ENCODE results near the gene SPAG4. TPM values are rescaled to one million over a fixed set of nuclear protein-coding genes. Genes with fewer than 3 reads are reported as not detected.

SPAG4 gene
- total RNA-seq, 1 donor from 2014 or later: 2.3 TPM

DNA sequence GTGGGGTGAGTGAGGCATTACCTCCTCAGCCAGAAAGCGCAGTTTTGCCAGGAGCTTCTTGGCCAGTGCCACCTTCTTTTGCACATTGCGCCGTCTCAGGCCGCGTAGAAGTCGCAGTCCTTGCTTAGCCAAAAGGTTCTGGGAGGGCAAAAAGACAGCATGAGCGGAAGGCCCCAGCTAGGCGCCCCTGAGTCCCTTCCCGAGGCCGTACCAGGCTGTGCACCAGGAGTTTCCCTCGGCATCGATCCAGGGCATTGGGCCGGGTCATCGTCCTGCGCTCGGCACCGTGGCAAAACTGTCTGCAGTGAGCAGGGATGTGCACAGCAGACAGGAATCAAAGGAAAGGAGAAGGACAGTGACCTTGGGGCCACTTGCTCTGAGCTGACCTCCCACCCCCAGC, 20.2 kb upstream of the SPAG4 start:
- Mint-ChIP-seq H3K9me3 (no peaks in the 10 kb centered on the region), H3K27ac (ENCODE audit: unreplicated experiment) (no peak overlapping the region), H3K27me3 (ENCODE audit: low read depth) (peaks cover 45% of the 10 kb centered on the region), H3K36me3 (ENCODE audit: low read depth) (no peaks in the 10 kb centered on the region), H3K4me1 (no peaks in the 10 kb centered on the region), H3K4me3 (no peak overlapping the region)
- TF ChIP-seq, protein P1, sequence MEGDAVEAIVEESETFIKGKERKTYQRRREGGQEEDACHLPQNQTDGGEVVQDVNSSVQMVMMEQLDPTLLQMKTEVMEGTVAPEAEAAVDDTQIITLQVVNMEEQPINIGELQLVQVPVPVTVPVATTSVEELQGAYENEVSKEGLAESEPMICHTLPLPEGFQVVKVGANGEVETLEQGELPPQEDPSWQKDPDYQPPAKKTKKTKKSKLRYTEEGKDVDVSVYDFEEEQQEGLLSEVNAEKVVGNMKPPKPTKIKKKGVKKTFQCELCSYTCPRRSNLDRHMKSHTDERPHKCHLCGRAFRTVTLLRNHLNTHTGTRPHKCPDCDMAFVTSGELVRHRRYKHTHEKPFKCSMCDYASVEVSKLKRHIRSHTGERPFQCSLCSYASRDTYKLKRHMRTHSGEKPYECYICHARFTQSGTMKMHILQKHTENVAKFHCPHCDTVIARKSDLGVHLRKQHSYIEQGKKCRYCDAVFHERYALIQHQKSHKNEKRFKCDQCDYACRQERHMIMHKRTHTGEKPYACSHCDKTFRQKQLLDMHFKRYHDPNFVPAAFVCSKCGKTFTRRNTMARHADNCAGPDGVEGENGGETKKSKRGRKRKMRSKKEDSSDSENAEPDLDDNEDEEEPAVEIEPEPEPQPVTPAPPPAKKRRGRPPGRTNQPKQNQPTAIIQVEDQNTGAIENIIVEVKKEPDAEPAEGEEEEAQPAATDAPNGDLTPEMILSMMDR (conservative IDR thresholded peaks at IDR 0.05): no peak
- DNase-seq (ENCODE audit: low read depth, low spot score): no peak

DNA sequence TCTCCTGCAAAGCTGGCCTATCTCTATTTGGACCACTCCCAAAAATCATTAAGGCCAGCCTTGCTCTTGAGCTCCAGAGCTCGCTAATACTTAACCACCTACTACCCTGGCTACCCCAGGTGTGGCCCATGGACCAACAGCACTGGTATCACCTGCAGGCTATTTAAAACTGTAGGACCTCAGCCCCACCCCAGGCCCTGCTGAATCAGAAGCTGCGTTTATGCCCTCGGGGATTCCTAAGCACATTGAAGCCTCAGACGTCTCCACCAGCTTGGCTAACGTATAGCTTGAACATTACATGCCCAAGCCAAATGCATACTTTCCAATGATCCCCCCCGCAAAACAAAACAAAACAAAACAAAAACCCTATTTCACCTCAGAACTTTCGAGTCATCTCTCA, 19.7 kb upstream of the SPAG4 start:
- no peak overlapping the region for H3K27ac Mint-ChIP-seq (ENCODE audit: unreplicated experiment)
- DNase-seq (ENCODE audit: low read depth, low spot score): no peak
- no peaks in the 10 kb centered on the region for H3K9me3 Mint-ChIP-seq
- no peaks in the 10 kb centered on the region for H3K36me3 Mint-ChIP-seq (ENCODE audit: low read depth)
- no peak overlapping the region for H3K4me3 Mint-ChIP-seq
- H3K27me3 Mint-ChIP-seq (ENCODE audit: low read depth): peaks cover 50% of the 10 kb centered on the region
- H3K4me1 Mint-ChIP-seq: no peaks in the 10 kb centered on the region
- TF ChIP-seq, protein P1 (conservative IDR thresholded peaks at IDR 0.05): no peak

DNA sequence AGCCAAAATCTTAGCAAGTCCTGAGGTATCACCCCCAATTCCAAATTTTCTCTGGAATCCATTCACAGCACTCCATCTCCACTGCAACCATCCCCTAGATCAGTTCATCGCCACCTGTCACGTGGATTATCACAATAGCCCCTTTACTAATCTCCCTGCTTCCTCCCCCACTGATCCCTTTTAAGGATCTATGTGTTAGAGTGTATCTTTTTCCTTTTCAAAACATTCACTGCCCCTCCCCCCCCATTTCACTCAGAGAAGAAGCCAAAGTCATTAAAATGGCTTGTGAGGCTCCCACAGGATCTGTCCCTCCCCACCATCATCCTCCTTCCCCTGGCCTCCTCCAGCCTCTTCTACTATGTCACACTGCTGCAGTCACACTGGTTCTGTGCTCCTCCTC, 18.4 kb upstream of the SPAG4 start:
- no peak for DNase-seq (ENCODE audit: low read depth, low spot score)
- no peak overlapping the region for H3K4me3 Mint-ChIP-seq
- H3K9me3 Mint-ChIP-seq: no peaks in the 10 kb centered on the region
- H3K27me3 Mint-ChIP-seq (ENCODE audit: low read depth): peaks cover 60% of the 10 kb centered on the region
- H3K27ac Mint-ChIP-seq (ENCODE audit: unreplicated experiment): no peak overlapping the region
- H3K4me1 Mint-ChIP-seq: peaks cover 5% of the 10 kb centered on the region
- H3K36me3 Mint-ChIP-seq (ENCODE audit: low read depth): no peaks in the 10 kb centered on the region
- TF ChIP-seq, protein P1 (conservative IDR thresholded peaks at IDR 0.05): no peak

DNA sequence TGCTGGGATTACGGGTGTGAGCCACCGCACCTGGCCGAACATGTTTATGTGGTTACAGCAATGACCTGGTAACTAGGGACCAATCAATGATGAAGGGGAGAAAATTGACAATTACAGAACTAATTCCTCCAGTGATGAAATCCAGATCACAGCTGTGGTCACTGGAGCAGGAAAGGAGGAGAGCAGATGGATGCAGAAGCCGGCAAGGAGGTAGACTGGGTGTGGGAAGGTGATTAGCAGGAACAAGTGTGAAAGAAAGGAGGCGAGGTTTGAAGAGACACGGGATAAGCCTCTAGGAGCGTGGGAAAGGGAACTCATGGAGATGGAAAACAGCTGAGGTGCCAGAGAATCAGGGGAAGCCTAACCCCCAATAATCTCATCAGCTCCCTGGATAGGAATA, 17.2 kb upstream of the SPAG4 start:
- no peaks in the 10 kb centered on the region for H3K9me3 Mint-ChIP-seq
- DNase-seq (ENCODE audit: low read depth, low spot score): no peak
- H3K36me3 Mint-ChIP-seq (ENCODE audit: low read depth): no peaks in the 10 kb centered on the region
- H3K4me1 Mint-ChIP-seq: peaks cover 5% of the 10 kb centered on the region
- H3K27ac Mint-ChIP-seq (ENCODE audit: unreplicated experiment): no peak overlapping the region
- TF ChIP-seq, protein P1 (conservative IDR thresholded peaks at IDR 0.05): no peak
- no peak overlapping the region for H3K4me3 Mint-ChIP-seq
- H3K27me3 Mint-ChIP-seq (ENCODE audit: low read depth): peaks cover 71% of the 10 kb centered on the region

DNA sequence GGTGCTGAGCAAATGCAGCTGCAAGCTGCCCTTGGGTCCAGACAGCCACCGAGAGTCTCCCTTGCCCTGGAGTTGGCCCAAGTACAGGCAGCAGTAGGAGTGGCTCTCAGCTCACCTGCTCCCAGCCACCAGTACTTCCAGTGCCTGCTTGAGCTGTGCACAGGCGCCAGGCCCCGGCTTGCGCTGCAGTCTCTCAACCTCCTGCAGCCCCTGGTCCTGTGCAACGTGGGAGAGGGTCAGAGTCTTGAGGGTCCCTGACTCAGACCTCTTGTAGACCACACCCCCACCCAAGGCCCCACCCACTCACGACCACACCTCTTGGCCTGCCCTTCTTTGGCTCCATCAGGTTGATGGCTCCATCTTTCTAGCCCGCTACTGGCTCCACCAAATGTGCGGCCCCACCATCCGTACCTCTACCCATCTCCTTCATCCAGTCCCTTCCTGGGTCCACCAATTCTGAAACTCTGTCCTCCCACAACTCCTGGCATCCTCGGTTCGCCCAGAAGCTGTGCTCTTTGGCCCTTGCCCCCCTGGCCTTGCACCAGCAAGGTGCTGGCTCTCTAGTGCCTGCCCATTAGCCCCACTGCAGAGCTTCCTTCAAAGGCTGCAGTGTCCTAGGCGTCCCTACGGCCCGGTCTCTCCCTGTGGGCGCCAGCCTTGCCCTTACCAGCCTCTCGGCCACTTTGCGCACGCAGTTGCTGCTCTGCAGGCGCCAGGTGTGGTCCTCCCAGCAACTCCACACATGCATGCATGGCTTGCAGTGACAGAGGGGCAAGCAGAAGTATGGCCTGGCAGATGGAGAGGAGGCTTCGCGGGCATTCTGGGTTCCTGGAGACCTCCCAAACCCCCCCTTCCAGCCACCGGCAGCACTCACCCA, 16.5 kb upstream of the SPAG4 start:
- Mint-ChIP-seq H3K9me3 (no peaks in the 10 kb centered on the region), H3K4me1 (peaks cover 5% of the 10 kb centered on the region), H3K36me3 (ENCODE audit: low read depth) (no peaks in the 10 kb centered on the region), H3K27ac (ENCODE audit: unreplicated experiment) (no peak overlapping the region), H3K4me3 (no peak overlapping the region), H3K27me3 (ENCODE audit: low read depth) (peaks cover 76% of the 10 kb centered on the region)
- no peak for DNase-seq (ENCODE audit: low read depth, low spot score)
- TF ChIP-seq, protein P1 (conservative IDR thresholded peaks at IDR 0.05): no peak
